NCI-H2171 (cell line): ENCODE data around the gene EEFSEC.
A peak's percentile ranks its signal among the peaks of the same experiment; 100 is the strongest.

Source experiments
- DNase-seq: peaks from one replicate; lab custom pipeline; 2025; lab: John Stamatoyannopoulos, UW

Gene EEFSEC

DNA sequence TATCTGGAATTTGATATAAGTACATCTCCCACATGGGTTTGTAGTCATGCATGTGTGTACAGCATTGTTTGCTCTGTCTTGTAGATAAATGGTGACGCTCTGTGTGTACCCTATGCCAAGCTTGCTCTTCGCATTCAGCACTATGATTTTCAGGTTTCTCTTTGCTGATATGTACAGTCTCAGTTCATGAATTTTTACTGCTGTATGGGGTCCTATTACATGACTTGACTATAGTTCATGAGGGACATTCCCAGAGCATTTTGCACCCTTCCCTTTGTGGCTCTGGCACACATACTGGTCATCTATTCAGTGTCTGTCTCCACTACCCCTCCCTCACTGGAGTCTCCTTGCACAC is 132.7 kb downstream of the EEFSEC start:
- no peak for DNase-seq

DNA sequence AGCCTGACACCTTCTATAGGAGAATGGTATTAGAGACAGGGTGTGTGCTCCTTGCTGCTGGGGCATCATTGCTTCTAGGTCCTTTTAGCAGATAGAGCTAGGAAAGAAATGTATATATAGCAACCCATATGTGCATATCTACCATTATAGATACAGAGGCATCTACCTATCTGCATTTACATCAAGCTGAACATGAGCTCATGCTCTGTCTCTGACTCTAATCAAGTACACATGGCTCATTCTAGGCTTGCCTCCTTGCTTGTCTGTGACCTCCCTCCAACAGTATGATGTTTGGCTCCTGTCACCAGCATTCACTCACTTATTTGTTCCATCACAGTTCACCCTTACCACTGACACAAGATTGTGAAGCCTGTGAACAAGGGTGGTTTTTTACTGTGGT is 133.4 kb downstream of the EEFSEC start:
- no peak for DNase-seq

DNA sequence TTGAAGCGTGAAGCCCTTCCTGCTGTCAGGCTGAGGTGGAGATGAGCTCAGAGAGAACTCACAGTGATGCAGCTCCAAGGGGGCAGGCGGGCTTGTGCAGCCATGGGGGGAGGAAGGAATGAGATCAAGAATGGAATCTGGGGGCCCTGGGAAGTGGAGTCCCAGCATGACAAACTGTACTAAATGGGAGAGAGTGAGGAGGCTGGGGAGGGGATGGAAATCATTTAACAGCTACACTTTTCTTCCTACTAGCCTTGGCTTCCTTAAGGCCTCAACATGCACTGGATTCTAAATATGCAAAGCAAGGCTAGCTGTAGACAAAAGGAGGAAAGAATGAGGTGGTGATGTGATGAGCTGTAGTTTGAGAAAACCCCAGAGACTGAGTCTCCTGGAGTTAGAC is 133.9 kb downstream of the EEFSEC start:
- DNase-seq: no peak

DNA sequence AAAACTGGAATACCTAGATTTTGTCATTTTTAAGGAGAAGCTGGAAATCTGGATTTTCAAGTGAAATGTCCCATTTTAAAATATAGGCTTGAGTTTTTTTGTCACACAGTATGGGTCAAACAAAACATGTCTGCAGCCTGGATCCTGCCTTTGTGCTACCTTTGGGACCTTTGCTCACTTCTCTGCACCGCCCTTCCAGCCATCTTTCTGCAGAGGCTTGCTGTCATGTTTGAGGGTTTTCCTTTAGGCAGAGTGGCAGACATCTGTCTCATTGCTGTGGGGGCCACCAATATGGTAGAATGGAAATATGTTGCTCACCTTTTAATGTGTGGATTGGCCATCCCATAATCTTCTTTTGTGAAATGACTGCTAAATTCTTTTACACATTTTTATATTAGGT is 136.3 kb downstream of the EEFSEC start:
- DNase-seq: no peak

DNA sequence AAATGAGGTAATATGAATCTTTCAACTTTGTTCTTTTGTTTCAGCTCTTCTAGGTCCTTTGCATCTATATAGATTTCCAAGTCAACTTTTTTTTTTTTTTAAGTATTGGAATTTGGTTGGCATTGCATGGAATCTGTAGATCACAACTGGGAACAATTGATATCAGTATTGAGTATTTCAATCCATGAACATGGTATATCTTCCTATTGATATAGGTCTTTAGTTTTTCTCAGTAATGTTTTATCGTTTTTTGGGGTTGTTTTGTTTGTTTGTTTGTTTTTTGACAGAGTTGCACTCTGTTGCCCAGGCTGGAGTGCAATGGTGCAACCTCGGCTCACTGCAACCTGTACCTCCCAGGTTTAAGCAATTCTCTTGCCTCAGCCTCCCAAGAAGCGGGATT is 137.2 kb downstream of the EEFSEC start:
- no peak for DNase-seq

DNA sequence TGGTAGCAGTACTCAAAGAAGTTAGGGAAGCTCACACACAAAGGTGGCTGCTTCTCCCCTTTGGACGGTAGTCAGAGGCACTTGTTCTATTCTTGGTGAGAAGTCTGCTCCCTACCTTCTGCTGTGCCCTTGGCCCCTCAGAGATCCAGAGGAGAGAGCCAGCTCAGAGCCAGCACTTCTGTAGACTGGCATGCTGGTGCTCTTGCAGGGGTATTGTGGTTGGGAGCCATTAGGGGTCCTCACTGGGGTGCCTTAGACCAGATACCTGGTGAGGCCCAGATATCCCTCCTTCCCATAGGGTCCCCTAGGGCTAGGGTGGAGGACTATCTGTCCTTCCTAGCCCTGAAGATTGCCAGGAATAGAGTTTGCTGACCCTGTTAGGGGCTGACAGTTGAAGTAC is 140.6 kb downstream of the EEFSEC start:
- no peak for DNase-seq

DNA sequence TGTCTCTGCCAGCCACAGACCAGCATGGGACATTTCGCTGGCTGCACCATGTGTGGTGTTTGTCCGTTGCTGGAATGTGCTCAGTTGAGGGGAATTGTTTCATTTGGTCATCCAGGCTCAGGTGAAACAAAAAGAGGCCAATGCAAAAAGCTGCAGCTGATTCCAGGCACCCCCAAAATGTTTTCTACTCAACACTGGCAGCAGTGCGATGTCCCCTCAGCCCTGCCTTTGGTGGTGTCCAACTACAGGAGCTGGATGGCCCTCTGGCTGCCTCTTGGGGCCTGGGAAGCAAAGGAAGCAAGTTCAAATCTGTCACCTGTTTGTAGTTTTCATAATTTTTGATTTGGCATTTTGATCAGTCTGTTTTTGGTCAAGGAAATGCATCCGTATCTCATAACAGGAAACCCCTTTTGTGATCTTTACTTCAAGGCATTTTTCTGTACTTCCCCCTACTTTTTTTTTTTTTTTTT is 141.8 kb downstream of the EEFSEC start:
- DNase-seq: no peak

DNA sequence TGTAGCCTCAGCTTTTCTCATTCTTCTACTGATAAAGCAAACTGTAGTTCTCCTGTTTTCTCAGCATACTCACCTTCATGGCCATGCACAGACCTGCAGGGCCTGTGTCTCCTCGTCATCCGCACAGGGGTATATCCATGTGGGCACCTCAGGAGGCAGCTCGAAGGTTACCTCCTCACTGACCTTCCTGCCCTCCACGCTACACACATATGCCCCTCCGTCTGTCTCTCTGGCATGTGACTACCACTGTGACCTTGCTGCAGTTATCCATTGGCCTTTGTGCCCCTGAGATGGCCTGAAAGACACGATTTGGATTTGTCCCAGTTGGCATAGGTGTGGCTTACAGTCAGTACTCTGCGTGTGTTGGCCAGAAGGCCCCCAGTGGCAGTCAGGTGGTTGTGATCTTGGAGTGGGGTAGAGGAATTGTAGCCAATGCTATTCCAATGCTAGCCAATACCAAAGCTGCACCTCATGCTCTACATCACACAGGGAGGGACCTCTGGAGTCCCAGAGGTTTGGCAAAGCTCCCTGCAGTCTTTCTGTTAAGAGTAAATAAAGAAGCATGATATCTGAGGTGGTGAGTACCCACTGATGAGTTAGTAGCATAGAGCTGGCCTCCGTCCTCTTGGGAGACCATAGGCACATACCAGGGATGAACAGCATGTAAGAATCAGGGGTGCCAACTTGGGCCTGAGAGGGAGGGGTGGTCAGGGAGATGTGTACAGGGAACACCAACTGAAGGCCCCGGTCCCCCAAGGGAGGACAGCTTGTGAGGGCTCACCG is 143.4 kb downstream of the EEFSEC start:
- DNase-seq: no peak

DNA sequence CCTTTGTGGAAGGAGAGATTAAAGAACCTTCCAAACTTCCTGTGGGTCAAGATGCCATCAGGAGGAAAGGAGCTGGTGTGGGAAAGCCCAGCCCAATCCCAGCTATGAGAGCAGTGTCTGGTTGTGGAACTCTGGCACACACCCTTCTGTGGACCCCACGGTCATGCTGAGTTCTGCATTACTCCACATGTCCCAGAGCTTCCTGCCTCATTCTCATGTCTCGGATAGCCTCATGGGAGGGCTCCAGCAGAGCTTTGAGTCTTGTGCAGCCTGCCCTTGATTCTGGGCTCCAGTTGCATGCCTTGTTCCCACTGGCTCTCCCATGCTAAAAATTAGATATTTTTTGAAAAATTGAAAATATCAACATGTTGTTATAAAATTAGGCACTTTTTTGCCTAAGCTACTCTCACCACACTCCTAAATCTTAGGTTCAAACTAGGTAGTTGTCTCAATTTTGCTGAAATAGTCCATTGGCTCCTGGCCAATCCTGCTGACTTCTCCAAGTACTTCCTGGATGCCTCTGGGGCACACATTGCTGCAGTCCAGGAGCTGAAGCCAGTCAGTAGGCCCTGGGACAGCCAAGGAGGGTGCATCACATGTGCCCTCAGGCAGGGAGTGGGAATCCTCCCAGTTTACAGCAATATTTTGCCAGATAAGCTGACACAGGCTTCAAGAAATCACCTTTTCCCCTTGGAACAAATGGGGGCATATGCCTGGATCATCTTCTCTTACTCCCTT is 144.3 kb downstream of the EEFSEC start:
- DNase-seq: no peak

DNA sequence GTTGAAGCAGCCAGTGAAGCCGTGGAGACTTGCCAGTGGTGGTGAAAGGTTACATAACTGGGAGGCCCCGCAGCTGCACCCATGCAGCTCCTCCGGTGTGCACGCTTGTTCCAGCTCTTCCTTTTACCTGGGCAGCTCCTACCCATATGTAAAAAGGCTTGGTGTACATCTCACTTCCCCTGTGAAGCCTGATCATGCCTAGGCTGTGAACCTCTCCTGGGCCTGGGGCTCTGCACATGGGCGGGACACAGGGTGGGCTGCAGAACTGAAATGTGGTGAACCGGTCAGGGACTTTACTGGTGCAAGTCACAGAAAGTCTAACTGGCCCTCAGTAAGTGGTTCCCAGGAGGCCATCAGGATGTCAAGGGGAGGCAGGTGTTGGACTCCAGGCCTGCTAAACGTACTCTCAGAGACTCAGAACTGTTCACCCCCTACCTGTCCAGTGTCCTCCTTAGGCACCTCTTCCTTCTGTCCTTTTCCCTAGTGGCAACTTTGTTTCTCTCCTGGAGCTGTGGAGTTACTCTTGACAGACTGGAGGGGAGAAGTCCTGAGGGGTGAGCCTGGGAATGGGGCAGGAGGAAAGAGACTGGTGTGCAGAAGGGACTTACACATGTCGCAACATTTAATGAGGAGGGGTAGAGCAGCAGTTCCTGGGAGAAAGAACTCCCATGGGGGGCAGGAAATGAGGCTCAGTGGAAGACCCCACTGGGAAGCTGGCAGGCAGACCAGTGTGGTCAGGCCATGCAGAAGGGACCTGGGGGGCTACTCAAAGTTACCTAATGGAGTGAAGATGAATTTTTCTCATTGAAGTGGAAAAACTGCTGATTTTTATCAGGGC is 148.1 kb downstream of the EEFSEC start:
- no peak for DNase-seq

DNA sequence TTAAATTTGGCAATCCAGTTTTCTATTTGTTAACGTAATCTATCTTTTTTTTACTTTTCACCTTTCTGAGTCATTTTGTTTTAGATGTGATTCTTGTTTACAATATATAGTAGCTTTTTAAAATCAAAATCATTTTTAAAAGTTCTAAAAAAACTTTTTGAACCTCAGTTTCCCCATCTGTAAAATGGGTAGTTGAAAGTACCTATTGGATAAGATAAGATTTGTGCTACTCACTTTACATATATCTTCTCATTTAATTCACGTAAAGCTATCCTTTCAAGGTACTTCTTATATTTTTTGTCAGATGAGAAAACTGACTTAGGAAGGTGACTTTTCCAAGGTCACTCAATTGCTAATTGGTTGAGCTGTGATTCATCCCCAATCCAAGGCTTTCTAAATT is 153.2 kb downstream of the EEFSEC start:
- DNase-seq: no peak

DNA sequence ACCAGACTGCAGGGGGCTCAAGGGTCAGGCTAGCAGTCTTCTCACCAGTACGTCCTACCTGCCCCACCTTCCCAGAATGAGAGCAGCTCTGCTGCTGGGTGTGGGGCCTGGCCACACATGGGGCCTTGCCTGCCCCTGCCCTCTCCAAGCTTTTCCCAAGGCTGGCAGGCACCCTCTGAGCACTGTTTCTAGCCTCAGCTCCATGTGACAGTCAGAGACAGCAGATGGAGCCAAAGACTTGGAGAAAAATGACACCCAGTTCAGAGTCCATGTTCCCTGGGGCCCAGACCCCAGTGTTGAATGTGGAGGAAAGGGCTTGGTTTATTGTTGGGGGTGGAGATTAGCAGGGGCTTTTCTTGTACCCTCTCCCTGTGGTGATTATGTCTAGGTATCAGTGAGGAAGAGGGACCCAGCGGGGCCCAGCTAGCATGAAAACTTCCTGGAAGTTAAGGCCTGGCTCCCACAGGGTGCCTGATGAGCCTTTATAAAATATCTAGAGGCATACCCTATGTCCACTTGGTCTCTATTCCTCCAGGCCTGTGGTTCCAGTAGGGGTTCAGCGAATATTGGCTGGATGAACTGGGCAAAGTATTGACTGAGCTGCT is 153.8 kb downstream of the EEFSEC start:
- peak; percentile 46 for DNase-seq

DNA sequence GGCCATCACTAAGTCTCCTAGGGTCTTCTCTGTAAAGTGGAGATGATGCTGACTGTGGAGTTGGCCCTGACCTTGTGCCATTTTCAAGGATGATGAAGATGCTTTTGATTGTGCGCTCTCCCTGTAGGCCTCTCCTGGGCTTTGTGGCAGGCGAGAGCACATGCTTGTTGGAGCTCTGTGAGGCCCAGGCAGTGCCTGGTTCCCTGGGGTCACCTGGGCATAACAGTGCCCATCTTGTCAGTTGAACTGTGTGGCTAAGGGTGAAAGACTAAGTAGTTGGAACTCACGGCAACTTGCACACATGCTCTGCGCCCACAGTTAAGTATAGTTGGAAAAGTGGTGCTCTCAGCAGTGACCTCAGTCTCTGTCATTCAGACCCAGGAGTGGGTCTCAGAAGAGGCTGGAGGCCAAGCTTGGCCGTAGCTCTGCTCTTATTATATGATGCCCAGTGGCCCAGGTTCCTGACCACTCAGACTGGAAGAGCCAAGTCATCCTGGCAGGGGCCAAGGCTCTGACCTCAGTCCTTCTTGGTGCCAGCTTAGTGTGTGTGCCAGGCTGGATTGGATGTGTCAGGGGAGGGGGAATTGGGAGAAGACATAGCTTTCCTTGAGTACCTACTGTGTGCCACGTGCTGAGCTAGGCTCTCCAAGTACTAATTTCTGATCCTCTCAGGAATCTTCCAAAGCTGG is 154.6 kb downstream of the EEFSEC start:
- DNase-seq: no peak

DNA sequence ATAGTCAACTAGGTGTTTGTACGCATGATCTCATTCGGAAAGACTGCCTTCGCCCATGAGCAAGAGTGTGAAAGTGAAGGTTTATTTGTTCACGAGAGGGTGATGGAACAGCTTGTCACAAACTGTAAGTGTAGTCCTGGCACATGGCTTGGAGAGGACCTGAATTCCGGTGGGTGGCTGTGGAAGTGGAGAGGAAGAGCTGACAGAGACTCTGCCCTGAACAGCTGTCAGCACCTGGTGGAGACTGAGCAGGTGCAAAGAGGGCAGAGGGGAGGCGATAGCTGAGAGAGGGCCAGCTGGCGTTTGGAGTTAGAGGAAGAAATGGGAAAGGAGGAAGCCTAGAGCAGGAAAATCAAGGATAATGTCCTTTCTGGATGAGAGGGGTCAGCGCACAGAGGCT is 155.7 kb downstream of the EEFSEC start:
- peak; percentile 66 for DNase-seq

DNA sequence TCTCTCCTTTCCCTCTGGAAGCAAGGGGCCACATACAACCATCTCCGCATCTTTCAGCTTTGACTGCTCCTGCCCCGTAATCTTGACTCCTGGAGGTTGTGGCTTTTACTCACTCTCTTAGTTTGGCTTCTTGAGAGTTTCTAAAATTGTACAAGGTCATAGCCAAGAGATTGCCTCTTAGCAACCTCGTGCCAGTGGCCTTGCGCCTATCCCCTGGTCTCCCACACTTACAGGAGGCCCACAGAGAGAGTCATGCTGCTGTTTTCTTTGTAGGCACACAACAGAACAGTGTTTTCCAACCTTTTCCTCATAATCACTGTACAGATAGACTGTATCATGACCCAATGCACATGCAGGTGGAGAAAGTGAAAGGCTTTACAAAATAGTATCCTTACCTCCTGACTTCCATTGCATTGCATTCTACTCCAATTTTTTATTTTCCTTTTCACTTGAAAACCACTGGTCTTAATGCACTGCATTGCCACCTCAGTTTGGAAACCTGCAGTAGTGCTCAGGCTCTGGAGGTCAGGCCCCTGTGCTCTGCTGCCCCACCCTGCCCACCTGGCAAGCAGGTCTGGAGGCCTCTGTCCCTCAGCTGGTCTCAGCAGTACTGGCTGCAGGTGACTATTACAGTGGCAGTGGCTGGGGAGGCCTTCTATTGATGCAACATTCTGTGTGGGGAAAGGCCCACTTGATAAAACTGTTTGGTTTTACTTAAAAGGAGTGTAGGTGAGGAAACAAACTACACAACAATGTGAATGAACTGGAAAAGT is 157.2 kb downstream of the EEFSEC start:
- DNase-seq: no peak

DNA sequence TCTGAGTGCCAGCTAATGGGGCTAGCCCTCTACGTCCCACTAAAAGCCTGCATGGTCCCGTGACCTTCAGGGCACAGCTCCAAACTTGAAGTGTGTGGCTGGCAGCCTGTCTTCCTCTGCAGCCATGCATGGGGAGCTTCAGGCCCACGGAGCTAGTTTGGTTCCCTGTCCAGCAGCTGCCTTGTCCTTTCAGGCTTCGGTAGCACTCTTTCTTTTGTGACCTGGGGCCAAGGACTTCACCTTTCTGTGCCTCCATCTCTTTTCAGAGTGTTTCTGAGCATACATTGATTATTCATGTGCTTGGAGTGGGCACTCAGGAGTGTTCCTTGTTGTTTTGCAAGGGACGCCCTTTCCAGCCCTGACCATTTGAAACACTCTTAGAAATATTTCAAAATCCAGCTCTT is 158.2 kb downstream of the EEFSEC start:
- DNase-seq: no peak

DNA sequence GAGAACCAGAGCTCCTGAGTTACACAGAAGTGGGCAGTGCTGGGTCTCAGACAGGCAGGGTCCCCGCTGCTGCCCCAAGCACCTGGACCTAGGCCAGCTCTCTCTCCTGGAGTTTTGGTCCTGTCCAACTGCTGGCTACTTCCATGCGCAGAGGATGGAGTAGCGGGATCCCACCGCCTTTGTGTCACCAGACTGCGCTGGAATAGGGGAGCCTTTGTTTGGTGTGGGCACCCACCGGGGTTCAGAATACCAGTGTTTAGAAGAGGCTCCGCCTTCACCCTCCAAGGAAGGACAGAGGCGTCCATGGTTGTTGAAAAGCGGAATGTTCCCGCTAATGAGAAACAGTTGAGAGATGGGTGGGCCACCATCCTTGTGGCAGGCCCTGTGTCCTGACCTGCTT is 159.0 kb downstream of the EEFSEC start:
- DNase-seq: no peak

DNA sequence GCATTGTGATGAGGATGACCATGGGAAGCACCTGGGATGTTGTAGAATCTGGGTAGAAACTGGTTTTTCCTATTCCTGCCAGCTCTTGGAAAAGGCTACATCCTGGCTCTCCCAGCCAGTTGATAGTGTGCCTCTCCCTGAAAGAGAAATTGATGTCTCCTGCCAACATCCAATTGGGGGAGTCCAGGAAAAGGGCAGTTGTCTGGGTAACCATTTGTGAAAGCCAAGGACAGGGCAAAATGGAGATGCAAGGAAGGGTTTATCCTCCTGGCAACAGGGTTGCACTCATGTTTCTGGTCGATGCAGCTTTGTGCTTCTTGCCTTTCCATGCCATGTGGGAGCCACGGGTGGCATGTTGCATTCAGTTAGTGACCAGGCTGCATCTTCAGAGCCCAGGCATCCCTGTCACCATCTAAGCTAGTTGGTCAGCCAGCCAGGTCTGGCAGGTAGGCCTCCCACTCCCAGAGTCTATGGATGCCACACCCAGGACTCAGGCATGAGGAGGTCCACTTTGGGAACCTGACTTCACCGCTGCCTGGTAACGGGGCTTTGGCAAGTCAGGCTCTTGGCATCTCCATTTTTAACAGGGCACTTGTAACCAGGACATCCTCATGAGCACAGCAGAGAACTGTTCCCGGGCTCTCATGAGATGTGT is 159.9 kb downstream of the EEFSEC start:
- no peak for DNase-seq

DNA sequence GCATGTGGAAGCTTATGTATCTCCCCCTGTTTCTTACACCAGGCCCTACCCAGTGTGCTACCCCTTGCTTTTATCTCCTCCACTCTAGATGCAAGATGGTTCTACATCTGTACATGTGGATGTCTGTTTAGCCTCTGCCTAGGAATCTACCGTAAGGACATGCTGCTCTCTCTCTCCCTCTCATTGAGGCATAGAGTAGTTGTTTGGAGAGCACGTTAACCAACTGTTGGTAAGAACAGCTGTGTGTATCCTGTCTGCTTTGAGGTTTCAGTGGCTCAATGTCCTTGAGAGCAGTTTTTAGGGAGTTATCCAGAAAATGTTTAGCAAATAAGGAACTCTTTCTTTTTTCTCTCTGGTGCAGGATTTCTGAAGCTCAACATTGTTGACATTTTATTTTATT is 160.7 kb downstream of the EEFSEC start:
- no peak for DNase-seq

DNA sequence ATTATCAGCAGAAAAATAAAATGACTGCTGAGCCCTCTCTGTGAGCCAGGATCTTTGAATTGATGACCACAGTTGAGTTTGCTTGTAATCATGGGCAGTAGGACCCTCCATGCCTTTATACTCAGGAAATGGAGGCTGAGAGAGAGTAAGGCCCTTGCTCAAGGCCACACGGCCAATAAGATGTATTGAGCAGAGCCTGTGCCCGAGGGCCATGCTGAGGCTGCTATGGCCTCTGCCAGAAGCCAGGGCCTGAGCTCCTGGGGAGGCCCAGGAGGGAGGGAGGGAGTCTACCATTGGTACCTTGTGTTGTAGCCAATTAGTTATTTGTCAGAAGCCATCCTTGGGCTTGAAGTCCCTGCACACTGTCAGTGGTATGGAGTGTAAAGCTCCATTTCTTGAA is 162.0 kb downstream of the EEFSEC start:
- DNase-seq: no peak
